ENCODE measurements around the gene MTFP1. TPM values are rescaled to one million over a fixed set of nuclear protein-coding genes. Genes with fewer than 3 reads are reported as not detected.
A peak's percentile ranks its signal among the peaks of the same experiment; 100 is the strongest.
"Not testable (repeated sequence)": the region's sequence is repeated elsewhere in the genome, so short reads cannot be mapped to it uniquely, and the experiment has no call there.

The MTFP1 gene
- polyA plus RNA-seq, 10 donors: 4.1 to 8.5 (median 5.6) TPM

DNA sequence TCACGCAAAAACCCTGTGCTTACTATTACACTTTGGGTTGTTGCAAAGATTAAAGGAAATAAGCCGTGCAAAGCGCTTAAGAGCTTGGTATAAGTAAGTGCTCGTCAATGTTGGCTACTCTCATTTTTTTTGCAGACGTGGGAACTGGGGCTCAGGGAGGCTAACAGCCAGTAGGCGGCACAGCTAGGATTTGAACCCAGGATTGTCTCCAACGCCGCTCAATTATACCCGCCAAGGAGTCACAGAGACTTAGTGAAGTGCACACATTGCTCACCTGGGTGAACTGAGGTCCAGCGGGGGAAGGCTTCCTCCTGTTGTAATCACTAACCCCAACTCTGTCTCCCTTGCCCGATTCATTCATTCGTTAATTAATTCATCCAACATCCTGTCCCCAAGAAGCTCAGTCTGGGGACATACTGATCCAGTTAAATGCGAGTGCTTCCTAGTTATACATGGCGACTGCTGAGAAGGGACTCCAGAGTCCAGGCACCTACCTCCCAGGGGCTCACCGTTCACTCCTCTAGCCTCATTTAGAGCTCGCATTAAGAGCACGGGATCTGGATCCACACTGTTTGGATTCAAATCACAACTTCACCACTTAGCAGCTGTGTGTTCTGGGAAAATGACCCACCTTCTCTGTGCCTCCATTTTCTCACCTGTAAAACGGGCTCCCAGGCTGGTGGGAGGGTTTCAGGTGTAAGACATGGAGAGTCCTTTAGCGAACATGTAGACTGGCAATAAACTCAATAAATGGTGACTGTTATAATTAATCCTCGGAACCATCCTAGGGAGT is 838 bp upstream of the MTFP1 start:
- DNase-seq: no peak

DNA sequence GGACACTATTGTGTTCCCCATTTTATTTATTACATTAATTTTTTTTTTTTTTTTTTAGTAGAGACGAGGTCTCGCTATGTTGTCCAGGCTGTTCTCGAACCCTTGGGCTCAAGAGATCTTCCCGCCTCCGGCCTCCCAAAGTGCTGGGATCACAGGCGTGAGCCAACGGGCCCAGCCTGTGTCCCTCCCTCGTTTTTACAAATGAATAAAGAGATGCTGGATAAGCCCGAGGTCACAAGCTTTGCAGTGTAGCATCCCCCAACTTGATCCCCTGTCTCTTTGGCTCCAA is 297 bp upstream of the MTFP1 start:
- DNase-seq: no peak

- peak; percentile 47 to 84 (median 64) for DNase-seq
These were observed 1.1 kb downstream of the MTFP1 start for GRCh38 chr22:30426388-30427353.

- no peak for DNase-seq
These were observed 2.3 kb downstream of the MTFP1 start for GRCh38 chr22:30427871-30428270.

GRCh38 chr22:30429887-30430286 is 4.3 kb downstream of the MTFP1 start:
- no peak for DNase-seq

GRCh38 chr22:30430933-30431332 is 5.4 kb downstream of the MTFP1 start:
- DNase-seq: no peak

- DNase-seq: no peak
These were observed 6.5 kb downstream of the MTFP1 start for GRCh38 chr22:30432096-30432495.

GRCh38 chr22:30432520-30432919 is 7.0 kb downstream of the MTFP1 start:
- no peak for DNase-seq

DNA sequence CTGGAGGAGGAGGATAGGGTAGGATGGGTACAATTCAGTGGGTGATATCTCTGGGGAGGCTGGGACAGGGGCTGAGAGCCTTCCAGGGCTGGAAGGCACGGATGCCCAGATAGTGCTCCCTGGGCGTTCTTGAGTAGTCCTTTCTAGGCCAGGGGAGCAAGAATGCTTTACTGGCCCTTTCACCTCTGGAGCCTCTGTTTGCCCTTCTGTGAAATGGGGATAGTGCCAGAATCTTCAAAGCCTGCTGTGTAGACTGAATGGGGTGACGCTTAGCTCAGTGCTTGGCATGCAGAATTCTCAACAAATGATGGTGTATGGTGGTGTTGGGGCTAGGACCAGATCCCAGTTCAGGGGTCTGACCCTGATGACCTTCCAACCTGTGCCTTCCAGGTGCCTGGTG is 7.7 kb downstream of the MTFP1 start:
- no peak for DNase-seq

DNA sequence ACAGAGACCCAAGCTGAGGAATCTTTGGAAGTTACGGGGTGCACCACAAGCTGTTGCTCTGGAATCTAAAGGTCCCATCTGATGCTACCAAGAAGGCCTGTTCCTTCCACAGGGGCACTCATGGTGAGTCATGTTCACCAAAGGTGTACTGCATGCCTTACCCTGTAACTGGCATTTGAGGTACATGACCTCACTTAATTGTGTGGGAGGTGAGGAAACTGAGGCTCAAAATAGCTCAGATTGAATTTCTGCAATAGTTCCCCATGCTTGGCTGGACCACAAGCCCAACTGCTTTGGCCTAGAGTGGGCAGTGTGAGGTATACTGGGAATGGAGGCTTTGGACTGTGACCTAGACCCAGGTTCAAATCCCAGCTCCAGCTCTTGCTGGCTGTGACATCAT is 8.2 kb downstream of the MTFP1 start:
- no peak for DNase-seq

DNA sequence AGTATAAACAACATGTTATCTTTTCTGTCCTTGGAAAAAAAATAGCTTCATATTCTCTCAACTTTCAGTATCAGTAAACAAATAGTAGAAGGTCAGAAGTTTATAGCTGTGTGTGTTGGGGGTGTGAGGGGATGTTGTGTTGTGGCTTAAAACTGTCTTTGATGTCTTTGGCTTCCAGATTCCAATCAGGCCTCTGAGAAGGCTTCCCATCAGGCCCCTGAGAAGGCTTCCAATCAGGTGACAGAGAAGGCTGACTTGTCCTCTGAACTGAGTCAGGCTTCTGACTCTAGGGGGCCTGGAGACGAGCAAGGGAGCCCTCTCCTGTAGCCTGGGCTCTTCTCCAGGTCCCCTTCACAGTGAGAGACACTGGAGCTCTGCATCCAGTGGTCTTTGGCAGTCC is 9.3 kb downstream of the MTFP1 start:
- DNase-seq: no peak

- no peak for DNase-seq
These were observed 10.1 kb downstream of the MTFP1 start for GRCh38 chr22:30435674-30436126.

DNA sequence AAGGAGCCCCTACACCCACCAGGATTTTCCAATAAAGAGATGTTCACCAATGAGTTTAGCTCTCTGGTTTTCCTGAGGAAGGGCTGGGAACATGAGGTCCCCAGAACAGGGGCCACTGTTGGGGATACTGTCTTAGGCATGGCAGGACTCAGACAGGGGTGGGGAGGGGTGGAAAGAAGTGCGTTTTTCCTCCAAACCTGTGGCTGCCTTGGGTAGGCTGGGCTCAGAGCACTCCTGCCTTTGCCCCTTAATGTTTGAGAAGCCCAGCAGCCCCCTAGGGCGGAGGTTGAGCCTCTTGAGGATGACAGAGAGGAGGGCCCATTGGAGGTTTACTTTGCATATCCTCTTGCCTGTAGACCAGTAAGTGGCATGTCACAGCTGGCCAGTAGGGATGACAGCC is 10.6 kb downstream of the MTFP1 start:
- no peak for DNase-seq

GRCh38 chr22:30438559-30438958 is 13.0 kb downstream of the MTFP1 start:
- no peak for DNase-seq

- no peak for DNase-seq
These were observed 13.7 kb downstream of the MTFP1 start for GRCh38 chr22:30439226-30439625.

DNA sequence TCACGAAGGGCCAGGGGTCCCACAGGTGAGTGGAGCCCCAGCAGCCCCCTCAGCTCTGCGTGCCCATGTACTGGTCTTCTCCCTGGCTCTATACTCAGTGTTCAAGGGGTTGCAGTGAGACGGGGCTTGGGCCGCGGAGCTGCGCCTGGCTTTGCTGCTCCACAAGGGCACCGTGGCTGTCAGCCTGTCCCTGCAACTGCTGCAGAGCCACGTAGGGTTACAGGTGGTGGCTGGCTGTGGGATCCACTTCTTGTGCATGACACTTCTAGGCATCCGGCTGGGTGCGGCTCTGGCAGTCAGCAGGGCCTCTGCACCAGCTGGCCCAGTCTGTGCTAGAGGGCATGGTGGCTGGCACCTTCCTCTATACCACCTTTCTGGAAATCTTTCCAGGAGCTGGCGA is 14.3 kb downstream of the MTFP1 start:
- no peak for DNase-seq

DNA sequence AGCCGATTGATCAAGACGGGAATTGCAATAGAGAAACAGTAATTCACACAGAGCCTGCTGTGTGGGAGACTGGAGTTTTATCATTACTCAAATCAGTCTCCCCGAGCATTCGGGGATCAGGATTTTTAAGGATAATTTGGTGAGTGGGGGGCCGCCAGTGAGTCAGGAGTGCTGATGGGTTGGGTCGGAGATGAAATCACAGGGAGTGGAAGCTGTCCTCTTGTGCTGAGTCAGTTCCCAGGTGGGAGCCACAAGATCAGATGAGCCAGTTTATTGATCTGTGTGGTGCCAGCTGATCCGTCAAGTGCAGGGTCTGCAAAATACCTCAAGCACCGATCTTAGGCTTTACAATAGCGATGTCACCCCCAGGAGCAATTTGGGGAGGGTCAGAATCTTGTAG is 15.5 kb downstream of the MTFP1 start:
- no peak for DNase-seq

GRCh38 chr22:30444632-30445437 is 19.3 kb downstream of the MTFP1 start:
- peak in 1 of 3 donors; percentile 47 for DNase-seq

GRCh38 chr22:30445438-30446145 is 20.0 kb downstream of the MTFP1 start:
- DNase-seq: no peak

- no peak for DNase-seq
These were observed 22.1 kb downstream of the MTFP1 start for GRCh38 chr22:30447656-30448055.

GRCh38 chr22:30451488-30451887 is 25.9 kb downstream of the MTFP1 start:
- DNase-seq: not testable (repeated sequence)

All from muscle of back (tissue), 11 donors.